ENCODE measurements around the gene MSI1.

The MSI1 gene

DNA sequence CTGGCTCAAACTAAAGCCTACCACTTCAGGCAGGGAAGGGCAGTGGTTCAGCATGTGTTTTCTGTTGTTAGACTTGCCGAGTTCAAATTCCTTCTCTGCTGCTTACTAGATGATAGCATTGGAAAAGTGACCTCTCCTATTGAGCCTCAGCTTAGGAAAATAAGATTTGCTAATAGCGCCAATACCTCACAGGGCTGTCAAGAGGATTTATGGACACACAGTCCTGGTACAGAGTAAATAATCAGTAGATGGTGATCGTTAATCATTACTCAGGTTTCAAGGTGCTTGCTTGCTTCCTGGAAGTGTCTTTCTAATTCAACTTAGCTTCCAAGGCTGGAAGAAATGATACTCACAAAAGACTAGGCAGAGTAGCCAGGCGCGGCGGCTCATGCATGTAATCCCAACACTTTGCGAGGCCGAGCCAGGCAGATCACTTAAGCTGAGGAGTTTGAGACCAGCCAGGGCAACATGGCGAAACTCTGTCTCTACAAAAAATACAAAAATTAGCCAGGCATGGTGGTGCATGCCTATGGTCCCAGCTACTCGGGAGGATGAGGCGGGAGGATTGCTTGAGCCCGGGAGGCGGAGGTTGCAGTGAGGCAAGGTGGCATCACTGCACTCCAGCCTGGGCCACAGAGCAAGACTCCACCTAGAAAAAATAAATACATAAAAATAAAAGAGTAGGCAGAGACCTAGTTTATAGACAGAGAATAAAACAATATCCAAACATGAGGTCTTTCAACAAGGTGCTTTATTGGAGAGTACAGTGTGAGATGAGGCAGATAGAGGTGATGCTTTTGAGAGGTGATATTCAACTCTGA is 47.4 kb downstream of the MSI1 start:
- peak; percentile 37 for DNase-seq (ENCODE audit: low spot score)

DNA sequence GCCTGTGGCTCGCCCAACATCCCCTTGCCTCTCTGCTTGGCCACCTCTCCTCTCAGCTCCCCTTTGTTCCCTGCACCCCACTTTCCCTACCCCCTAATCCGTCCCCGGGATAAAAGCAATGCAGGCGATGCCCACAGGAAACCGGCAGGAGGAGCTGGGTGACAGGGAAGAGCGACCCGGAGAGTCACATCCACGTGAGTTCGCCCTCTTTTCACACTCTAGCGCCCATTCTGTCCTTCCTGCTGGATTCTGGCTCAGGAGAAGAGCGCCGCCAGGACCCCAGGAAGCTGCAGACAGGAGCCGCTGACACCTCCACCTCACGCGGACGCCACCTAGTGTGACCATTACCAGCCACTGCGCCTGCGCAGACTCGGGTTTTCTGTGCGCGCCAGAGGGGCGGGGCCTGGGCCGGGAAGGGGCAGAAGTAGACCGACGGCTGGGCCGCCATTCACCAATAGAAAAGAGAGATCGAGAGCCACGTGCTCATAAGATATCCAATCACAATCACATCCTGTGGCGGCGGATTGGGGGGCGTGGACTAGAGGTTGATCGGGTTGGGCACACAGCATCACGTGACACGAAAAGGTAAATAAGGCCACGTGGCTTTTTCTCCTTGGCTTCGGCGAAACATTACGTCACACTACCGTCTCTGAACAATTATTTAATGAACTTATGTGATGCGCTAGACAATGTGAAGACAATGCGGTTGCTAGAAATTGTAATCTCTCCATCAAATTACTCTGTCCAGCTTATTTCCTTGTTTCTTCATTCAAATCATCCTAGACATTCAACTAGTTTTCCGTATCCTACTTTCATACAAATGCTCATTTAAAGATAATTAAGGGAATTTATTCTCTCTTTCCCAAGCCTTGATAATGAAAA is 51.5 kb downstream of the MSI1 start:
- DNase-seq (ENCODE audit: low spot score): peak; percentile 100

DNA sequence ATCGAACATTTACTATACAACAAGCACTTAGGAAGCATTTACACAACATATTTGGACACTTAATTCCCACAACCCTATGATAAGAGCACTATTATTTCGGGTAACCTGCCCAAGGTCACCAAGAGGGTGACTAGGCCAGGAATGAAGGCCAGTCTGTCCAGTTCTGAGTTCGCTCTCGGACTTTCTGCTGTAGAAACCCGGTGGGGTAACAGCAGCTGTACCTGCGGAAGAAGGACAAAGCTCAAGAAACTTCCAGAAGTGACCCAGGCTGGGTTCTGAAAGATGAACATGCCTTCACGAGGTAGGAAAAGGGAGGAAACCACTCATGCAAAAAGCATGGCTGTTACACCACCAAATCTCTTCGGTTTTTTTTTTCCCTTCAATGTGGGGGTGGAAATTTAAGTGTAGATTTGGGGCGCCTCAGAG is 52.2 kb downstream of the MSI1 start:
- DNase-seq (ENCODE audit: low spot score): peak; percentile 23

DNA sequence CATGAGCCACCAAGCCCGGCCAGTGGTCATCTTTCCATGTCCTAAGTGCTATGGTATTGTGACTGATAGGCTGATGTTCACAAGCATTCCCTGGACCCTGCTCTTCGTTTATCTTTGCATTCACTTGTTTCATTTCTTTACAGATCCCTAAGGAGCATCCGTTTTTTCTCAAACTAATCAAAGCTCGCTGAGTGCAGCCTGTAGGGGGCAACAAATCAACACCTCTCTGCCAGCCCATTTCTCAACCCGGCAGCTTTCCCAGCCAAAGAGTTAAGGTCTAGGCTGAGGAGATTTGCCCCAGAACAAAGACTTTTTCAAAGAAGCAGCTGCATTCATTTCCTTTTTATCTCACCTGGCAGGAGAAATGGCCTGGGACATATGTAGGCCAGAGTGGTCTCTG is 54.7 kb downstream of the MSI1 start:
- DNase-seq (ENCODE audit: low spot score): no peak

DNA sequence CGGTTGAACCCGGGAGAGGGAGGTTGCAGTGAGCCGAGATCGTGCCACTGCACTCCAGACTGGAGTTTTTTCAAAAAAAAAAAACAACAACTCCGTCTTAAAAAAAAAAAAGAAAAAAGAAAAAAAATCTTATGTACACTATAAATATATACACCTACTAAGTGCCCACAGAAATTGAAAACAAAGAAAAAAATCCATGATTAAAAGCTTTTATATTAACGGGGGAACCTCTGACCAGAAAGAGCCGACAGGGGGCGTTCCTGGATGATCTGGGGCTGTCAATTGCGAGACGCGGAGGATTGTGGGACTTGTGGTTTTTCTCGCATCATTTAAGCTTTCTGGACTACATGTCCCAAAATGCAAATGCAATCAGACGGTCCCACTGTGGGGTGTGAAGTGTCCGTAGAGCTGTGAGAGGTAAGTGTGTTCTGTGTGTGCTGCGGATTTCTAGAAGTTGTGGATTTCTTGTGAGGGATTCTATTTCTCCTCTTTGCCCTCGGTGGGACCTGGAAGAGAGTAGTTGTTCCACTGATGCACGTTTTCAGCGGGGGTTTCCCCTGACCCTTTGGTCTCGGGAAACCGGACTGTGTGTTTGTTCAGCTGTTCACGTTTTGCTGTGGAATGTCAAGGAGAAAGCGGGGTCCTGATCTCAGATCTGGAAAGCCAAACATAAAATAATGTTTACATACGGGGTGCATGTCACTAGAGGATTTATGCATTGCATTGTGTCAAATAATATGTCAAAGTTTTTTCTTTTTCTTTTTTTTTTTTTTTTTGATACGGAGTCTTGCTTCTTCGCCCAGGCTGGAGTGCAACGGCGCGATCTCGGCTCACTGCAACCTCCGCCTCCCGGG is 66.8 kb downstream of the MSI1 start, which contains the start of gene SIRT4:
Gene SIRT4 (plus strand): TSS at position 360 of the 854 bp plus-strand sequence. CDS start 1,241 bp downstream, outside the sequence.
- peak; percentile 97 for DNase-seq (ENCODE audit: low spot score)

DNA sequence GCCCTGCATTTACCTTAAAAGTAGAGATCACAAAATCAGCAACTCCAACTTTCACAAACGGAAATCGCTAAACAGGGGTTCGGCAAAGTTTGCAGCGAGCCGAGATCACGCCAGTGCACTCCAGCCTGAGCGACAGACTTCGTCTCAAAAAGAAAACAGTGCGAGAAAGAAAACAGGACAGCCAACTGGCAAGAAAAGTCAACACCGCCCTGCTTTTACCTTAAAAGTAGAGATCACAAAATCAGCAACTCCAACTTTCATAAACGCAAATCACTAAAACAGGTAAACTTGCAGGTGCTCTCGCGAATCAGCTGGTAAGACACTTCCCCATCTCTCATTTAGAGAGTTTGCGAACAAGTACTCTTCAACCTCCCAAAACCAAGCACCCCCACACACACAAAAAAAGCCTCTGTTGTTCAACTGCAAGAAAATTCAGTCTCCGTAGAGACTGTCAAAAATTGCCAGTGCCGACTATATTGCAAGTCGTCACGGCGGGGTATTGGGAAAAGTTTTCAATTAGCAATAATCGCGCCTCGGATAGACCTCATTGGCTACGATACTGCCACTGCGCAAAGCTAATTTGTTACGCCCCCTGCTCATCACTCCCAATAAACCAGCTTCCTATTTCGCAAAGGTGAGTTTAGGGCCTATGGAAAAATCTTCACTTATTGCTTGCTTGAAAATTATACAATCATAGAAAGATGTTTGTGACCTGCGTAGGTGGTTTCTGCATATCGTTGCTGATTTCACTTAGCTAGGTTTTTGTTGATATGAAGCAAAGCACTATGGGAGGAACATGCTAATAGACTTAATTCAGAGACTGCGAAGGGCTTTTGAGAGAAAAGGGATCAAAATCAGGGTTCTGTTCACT is 76.1 kb downstream of the MSI1 start, which contains the start of gene RNU4-1:
Gene RNU4-1 (minus strand): TSS at position 577 of the 871 bp plus-strand sequence.
- DNase-seq (ENCODE audit: low spot score): peak; percentile 91

DNA sequence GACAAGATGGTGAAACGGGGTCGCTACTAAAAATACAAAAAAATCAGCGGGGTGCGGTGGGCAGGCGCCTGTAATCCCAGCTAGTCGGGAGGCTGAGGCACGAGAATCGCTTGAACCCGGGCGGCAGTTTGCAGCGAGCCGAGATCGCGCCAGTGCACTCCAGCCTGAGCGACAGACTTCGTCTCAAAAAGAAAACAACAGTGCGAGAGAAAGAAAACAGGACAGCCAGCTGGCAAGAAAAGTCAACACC is 76.6 kb downstream of the MSI1 start:
- no peak for DNase-seq (ENCODE audit: low spot score)
